Type B pancreatic cell (in vitro differentiated cells): ENCODE measurements around the gene MOB3A. TPM values are rescaled to one million over a fixed set of nuclear protein-coding genes. Genes with fewer than 3 reads are reported as not detected.

Experiments
- DNase-seq: peaks from one replicate; pipeline ENCODE4 v3.0.0; 2021; ENCODE audit warnings: mixed read lengths; ENCODE audit not compliant: unreplicated experiment; ENCODE audit errors: extremely low spot score
- H3K27ac Mint-ChIP-seq: 2 replicates; pipeline ENCODE4 v1.8.0; 2021; ENCODE audit warnings: mild to moderate bottlenecking, mixed read lengths
- H3K27me3 Mint-ChIP-seq: 2 replicates; pipeline ENCODE4 v1.8.0; 2021; ENCODE audit warnings: mixed read lengths
- H3K36me3 Mint-ChIP-seq: 2 replicates; pipeline ENCODE4 v1.8.0; 2021; ENCODE audit warnings: mixed read lengths
- H3K4me1 Mint-ChIP-seq: one replicate; pipeline ENCODE4 v1.8.0; 2021; ENCODE audit warnings: mixed read lengths; ENCODE audit not compliant: unreplicated experiment
- H3K4me3 Mint-ChIP-seq: 2 replicates; pipeline ENCODE4 v1.8.0; 2021; ENCODE audit warnings: mild to moderate bottlenecking, mixed read lengths
- H3K9me3 Mint-ChIP-seq: 2 replicates; pipeline ENCODE4 v1.8.0; 2021; ENCODE audit warnings: mixed read lengths
- CTCF ChIP-seq: fragments of 200-600 bp; sonication (generic); conservative IDR thresholded peaks from 2 replicates; pipeline ENCODE4 v1.5.0; 2021; ENCODE audit warnings: antibody characterized with exemption, mild to moderate bottlenecking
- total RNA-seq: library from RNA; stranded (reverse); gene quantifications from 2 replicates; pipeline ENCODE4 v1.2.1, GENCODE V29; 2021; ENCODE audit warnings: low replicate concordance

MOB3A gene
- total RNA-seq, 1 donor from 2014 or later, result 34.6 TPM

DNA sequence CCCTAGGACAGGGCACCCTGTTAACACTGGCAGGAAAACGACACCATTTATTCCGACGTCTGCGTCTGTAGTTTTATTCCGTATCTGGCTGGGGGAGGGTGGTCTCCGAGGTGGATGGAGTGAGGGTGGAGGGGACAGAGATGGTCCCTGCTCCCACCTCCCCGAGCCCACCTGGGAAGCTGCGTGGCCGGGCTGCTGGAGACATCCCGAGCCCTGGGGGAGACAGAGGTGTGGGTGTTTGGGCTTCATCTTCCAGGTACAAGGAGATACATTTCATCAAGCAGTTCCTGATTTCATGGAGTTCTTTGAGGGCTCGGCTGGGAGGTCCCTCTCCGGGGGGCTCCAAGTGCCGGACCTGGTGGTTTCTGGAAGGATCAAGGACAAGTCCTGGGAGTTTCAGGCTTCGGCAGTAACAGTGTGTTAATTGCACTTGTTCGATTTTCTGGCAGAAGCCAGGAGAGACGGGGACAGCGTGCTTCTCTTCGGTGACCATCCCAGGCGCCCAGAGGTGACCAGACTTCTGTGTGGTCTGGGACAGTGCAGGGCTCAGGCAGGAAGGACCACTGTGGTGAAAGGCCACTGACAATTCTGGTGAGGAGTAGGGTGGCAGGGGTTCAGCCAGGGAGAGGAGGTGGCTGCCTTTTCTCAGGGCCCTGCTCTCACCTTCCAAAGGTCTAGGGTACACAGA is 25.0 kb downstream of the MOB3A start:
- H3K36me3 Mint-ChIP-seq, result peaks cover 7% of the 10 kb centered on the region
- peak overlapping the region; percentile 43 for H3K27ac Mint-ChIP-seq
- no peaks in the 10 kb centered on the region for H3K27me3 Mint-ChIP-seq
- DNase-seq, result no peak
- H3K4me1 Mint-ChIP-seq, result peaks cover 4% of the 10 kb centered on the region
- H3K4me3 Mint-ChIP-seq, result no peak overlapping the region
- H3K9me3 Mint-ChIP-seq, result no peaks in the 10 kb centered on the region
- TF ChIP-seq CTCF, result no peak

DNA sequence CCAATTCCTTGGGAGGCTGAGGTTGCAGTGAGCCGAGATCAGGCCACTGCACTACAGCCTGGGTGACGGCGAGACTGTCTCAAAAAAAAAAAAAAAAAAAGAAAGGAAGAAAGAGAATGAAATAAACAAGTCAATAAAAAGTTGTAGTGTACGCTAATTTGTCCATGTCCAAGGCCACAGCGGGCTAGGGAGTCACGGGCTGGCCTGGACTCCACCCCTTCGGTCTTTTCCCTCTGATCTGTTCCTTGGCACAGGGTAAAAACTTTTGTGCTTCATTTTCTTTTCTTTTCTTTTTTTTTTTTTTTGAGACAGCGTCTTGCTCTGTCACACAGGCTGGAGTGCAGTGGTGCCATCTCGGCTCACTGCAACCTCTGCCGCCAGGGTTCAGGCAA is 25.7 kb downstream of the MOB3A start:
- DNase-seq, result no peak
- H3K4me3 Mint-ChIP-seq, result no peak overlapping the region
- H3K27me3 Mint-ChIP-seq, result no peaks in the 10 kb centered on the region
- TF ChIP-seq CTCF, result no peak
- no peak overlapping the region for H3K27ac Mint-ChIP-seq
- H3K4me1 Mint-ChIP-seq, result peaks cover 4% of the 10 kb centered on the region
- no peaks in the 10 kb centered on the region for H3K9me3 Mint-ChIP-seq
- peaks cover 7% of the 10 kb centered on the region for H3K36me3 Mint-ChIP-seq

GRCh38 chr19:2064788-2065524 is 31.2 kb downstream of the MOB3A start:
- H3K4me3 Mint-ChIP-seq, result no peak overlapping the region
- H3K27me3 Mint-ChIP-seq, result no peaks in the 10 kb centered on the region
- no peaks in the 10 kb centered on the region for H3K9me3 Mint-ChIP-seq
- no peak for DNase-seq
- peak overlapping the region; percentile 21 for H3K27ac Mint-ChIP-seq
- no peak for TF ChIP-seq CTCF
- peaks cover 18% of the 10 kb centered on the region for H3K4me1 Mint-ChIP-seq
- no peaks in the 10 kb centered on the region for H3K36me3 Mint-ChIP-seq

GRCh38 chr19:2064395-2064787 is 31.7 kb downstream of the MOB3A start:
- H3K36me3 Mint-ChIP-seq, result no peaks in the 10 kb centered on the region
- no peaks in the 10 kb centered on the region for H3K27me3 Mint-ChIP-seq
- peak; percentile 67 for DNase-seq
- H3K27ac Mint-ChIP-seq, result no peak overlapping the region
- H3K4me1 Mint-ChIP-seq, result peaks cover 14% of the 10 kb centered on the region
- no peaks in the 10 kb centered on the region for H3K9me3 Mint-ChIP-seq
- no peak overlapping the region for H3K4me3 Mint-ChIP-seq
- no peak for TF ChIP-seq CTCF

DNA sequence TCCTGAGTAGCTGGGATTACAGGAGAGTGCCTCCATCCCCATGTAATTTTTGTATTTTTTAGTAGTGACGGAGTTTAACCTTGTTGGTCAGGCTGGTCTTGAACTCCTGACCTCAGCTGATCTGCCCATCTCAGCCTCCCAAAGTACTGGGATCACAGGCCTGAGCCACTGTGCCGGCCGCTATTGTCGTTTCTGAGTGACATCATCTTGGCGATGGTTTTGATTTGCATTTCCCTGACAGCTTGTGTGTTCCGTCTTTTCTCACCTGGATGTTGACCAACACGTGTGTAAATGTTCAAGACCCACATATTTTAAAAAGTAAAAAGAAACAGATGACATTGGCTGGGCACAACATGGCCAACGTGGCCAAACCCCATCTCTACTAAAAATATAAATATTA is 32.3 kb downstream of the MOB3A start:
- Mint-ChIP-seq H3K36me3 (no peaks in the 10 kb centered on the region), H3K9me3 (no peaks in the 10 kb centered on the region), H3K4me3 (peak overlapping the region; percentile 41), H3K27ac (peak overlapping the region; percentile 68), H3K27me3 (no peaks in the 10 kb centered on the region), H3K4me1 (peaks cover 14% of the 10 kb centered on the region)
- no peak for TF ChIP-seq CTCF
- DNase-seq, result no peak
